Right lobe of liver (tissue), 4 donors: Measurements from ENCODE around the gene LPIN1.

Experiments
- POLR2A ChIP-seq: fragments of 450-650 bp; IDR thresholded peaks from one replicate; pipeline ENCODE4 v1.6.1; 2017; ENCODE audit warnings: antibody characterized with exemption, mild to moderate bottlenecking
- TF ChIP-seq, protein P1 (sequence below), 4 donors: fragments of 200-600 bp in 3 of 4; fragments of 450-650 bp in 1 of 4; IDR thresholded peaks; one replicate each; pipeline versions ENCODE4 v1.5.1 to v1.8.0; 2016 to 2022; ENCODE audit warnings: antibody characterized with exemption in 4 of 4, mild to moderate bottlenecking in 2 of 4
- donor health status: DM: no; HTN: no; CAD: no.
- donor health status: DM: no; HTN: no; CAD: no.
- donor health status: DM: no; HTN: yes; CAD: no.

DNA sequence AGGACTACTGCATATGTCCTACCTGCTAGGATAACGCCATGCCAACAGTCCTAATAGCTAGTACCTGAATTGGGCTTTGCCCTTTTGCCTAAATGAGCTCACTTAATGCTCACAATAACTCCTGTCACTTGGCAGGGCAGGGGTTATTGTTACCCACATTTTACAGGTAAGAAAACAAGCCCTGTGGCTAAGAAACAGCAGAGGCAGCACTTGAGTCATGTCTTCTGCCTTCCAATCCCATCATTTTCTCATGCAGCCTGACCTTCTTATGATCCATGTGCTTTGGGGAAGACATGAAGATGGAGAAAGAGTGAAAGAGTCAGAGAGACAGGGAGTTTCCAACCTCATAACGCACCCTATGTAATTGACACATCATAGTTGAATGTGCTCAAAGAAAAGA is 33.6 kb upstream of the LPIN1 start:
- TF ChIP-seq, protein P1, sequence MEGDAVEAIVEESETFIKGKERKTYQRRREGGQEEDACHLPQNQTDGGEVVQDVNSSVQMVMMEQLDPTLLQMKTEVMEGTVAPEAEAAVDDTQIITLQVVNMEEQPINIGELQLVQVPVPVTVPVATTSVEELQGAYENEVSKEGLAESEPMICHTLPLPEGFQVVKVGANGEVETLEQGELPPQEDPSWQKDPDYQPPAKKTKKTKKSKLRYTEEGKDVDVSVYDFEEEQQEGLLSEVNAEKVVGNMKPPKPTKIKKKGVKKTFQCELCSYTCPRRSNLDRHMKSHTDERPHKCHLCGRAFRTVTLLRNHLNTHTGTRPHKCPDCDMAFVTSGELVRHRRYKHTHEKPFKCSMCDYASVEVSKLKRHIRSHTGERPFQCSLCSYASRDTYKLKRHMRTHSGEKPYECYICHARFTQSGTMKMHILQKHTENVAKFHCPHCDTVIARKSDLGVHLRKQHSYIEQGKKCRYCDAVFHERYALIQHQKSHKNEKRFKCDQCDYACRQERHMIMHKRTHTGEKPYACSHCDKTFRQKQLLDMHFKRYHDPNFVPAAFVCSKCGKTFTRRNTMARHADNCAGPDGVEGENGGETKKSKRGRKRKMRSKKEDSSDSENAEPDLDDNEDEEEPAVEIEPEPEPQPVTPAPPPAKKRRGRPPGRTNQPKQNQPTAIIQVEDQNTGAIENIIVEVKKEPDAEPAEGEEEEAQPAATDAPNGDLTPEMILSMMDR (IDR thresholded peaks at IDR 0.05): no peak
- TF ChIP-seq POLR2A: no peak
